Measurements from ENCODE around the gene ASPSCR1. TPM values are rescaled to one million over a fixed set of nuclear protein-coding genes. Genes with fewer than 3 reads are reported as not detected.
A peak's percentile ranks its signal among the peaks of the same experiment; 100 is the strongest.

The ASPSCR1 gene
- total and polyA plus RNA-seq, 2 of the 13 experiments (the other 11 are each of a cell fraction or from before 2014, with no cell fraction given) = 274 to 314 TPM

GRCh38 chr17:82000803-82001570 is 23.6 kb downstream of the ASPSCR1 start (continued):
- TF ChIP-seq, protein P1, sequence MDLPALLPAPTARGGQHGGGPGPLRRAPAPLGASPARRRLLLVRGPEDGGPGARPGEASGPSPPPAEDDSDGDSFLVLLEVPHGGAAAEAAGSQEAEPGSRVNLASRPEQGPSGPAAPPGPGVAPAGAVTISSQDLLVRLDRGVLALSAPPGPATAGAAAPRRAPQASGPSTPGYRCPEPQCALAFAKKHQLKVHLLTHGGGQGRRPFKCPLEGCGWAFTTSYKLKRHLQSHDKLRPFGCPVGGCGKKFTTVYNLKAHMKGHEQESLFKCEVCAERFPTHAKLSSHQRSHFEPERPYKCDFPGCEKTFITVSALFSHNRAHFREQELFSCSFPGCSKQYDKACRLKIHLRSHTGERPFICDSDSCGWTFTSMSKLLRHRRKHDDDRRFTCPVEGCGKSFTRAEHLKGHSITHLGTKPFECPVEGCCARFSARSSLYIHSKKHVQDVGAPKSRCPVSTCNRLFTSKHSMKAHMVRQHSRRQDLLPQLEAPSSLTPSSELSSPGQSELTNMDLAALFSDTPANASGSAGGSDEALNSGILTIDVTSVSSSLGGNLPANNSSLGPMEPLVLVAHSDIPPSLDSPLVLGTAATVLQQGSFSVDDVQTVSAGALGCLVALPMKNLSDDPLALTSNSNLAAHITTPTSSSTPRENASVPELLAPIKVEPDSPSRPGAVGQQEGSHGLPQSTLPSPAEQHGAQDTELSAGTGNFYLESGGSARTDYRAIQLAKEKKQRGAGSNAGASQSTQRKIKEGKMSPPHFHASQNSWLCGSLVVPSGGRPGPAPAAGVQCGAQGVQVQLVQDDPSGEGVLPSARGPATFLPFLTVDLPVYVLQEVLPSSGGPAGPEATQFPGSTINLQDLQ (CRISPR knock-in tag; IDR thresholded peaks at IDR 0.05) = peak; percentile 100
- TF ChIP-seq ZNF430 (CRISPR knock-in tag; IDR thresholded peaks at IDR 0.05) (peak; percentile 89; the same call in 1 of the 2 replicates), ZBTB20 (CRISPR knock-in tag; IDR thresholded peaks at IDR 0.05; ENCODE audit: borderline replicate concordance, low read depth) (peak; percentile 61; the same call in 1 of the 2 replicates), ZBTB4 (CRISPR knock-in tag; IDR thresholded peaks at IDR 0.05; ENCODE audit: borderline replicate concordance) (peak; percentile 98), AHDC1 (CRISPR knock-in tag; IDR thresholded peaks at IDR 0.05; ENCODE audit: borderline replicate concordance) (peak; percentile 41; the same call in 1 of the 2 replicates), NR0B2 (CRISPR knock-in tag; IDR thresholded peaks at IDR 0.05) (peak; percentile 64; the same call in 1 of the 2 replicates), GATAD1 (CRISPR knock-in tag; IDR thresholded peaks at IDR 0.05) (peak; percentile 61; the same call in 1 of the 2 replicates), NCOA2 (CRISPR knock-in tag; IDR thresholded peaks at IDR 0.05) (peak; percentile 93), GMEB1 (CRISPR knock-in tag; IDR thresholded peaks at IDR 0.05; ENCODE audit: borderline replicate concordance) (no peak), ZNF577 (CRISPR knock-in tag; IDR thresholded peaks at IDR 0.05; ENCODE audit: borderline replicate concordance, low read depth) (no peak), HOXA5 (CRISPR knock-in tag; IDR thresholded peaks at IDR 0.05) (peak; percentile 93), ZNF891 (CRISPR knock-in tag; IDR thresholded peaks at IDR 0.05) (no peak; the same call in 1 of the 2 replicates), KDM5B (CRISPR knock-in tag; IDR thresholded peaks at IDR 0.05; ENCODE audit: borderline replicate concordance) (peak; percentile 85)
